HG03354 (cell line): Measurements from ENCODE around the gene DTYMK.

ENCODE experiments used
- ATAC-seq: cut with Tn5 transposase; IDR thresholded peaks from one replicate; pipeline ENCODE4 v1.9.1; 2021; ENCODE audit warnings: mild to moderate bottlenecking; ENCODE audit not compliant: unreplicated experiment, poor library complexity, severe bottlenecking

DTYMK gene

DNA sequence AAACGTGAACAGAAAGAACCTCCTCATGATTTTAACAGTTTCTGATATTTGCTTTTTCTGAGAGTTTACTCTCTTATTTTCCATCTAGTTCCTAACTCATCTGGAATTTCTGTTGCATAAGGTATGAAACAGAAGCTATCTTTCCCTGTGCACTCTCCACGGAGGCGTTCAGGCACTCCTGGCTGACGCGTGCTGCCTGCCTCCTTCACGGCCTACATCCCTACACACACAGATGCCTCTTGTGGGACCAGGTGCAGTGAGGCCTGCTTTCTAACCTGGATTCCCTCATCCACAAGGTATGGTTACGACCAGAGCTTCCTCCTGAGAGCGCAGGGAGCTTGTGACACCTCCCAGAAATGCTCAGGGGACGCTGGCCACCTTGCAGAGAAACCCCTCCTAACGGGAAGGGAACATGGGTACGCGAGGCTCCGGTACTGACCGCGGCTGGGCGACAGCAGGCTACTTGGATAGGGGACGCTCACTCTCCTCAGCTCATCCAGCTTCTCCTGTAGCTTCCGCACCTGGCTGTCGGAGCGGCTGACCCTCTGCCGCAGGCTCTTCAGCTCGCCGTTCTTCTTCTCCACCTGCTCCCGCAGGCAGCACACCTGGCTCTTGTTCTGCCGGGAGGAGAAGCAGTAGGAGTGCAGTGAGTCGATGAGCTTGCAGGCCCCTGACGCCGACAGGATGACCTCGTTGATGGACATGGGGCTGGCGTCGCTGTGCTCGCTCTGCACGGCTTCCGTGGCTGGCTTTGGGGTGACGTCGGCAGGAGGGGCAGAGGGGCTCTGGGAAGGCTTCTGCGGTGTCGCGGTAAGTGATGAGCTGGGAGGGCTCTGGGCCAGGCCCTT lies 53.9 kb downstream of the DTYMK start:
- no peak for ATAC-seq

DNA sequence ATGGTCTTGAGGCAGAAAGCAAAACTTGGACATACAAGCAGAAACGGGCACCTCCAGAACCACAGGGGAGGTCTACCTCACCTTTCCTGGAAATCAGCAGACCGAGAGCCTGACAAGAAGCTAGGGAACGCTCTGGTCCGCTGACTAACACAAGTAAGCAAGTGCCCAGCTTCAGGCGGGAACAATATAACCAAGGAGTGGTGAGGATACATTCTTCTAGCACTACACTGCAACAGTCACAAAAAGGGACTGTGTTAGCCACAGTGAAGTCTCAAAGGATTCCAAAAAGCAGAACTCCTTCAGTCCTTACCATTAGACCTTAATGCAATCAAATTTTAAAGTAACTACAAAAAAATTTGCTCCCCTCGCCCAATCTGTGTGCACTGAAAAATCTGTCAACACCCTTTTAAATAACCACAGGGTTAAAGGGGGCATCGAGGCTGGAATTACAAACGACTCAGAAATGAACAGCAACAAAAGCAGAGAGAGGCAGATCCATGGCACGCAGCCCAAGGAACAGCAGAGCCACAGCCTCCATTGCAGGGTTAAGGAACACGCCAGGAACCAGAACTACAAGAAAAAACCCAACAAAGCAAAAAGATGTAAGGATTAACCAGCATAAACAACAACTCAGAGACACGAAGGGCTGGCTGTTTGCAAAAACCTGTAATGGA lies 56.7 kb downstream of the DTYMK start:
- no peak for ATAC-seq

DNA sequence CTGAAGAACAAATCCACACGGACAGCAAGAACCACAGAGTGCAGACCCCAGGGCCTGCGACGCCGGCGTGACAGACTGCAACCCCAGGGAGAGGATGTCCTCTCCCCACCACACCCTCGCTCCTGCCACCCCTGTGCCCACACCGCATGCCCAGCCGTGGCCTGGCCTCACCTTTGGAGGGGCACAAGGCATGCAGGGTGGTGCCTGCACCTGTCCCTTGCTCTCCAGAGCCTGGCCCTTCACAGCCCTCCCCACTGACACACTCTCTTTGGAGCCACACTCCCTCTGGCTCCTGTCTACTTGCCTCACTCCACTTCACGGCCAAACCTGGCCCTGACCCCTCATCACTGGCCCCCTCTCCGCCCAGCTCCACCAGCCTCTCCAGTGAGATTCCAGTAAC lies 58.9 kb downstream of the DTYMK start:
- no peak for ATAC-seq
